Skin epidermis (tissue), 12 donors: ENCODE data around the gene NPPC.
"Not testable (repeated sequence)": the region's sequence is repeated elsewhere in the genome, so short reads cannot be mapped to it uniquely, and the experiment has no call there.

Source experiments
- H3K27ac ChIP-seq, 21 experiments: fragments of 200-600 bp; sonication (generic) in 11 of 21; one replicate each; pipeline ENCODE4 v1.5.0; 2020; ENCODE audit warnings: mild to moderate bottlenecking in 3 of 21, inconsistent platforms in 2 of 21, moderate library complexity in 2 of 21
- H3K4me3 ChIP-seq, 7 experiments: fragments of 200-600 bp; sonication (generic) in 2 of 7; one replicate each; pipeline ENCODE4 v1.5.0; 2020; ENCODE audit warnings: inconsistent platforms in 2 of 7, mild to moderate bottlenecking in 2 of 7, moderate library complexity in 1 of 7

The NPPC gene

DNA sequence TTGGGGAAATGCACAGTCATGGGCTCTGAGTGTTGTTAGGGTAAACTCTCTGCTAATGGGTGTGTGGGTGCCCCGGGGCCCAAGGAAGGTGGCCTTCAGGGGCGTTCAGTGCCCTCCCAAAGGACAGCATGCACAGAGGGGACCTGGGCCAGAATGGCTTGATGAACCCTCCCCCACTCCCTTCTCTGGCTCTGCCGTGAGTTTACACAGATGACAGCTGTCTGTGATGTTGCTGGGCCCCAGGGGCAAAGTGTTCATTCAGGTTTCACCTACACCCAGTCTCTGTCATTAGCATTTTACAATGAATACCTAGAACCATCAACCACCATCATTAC, 3.2 kb downstream of the NPPC start:
- Histone ChIP-seq H3K27ac (no peak overlapping the region), H3K4me3 (no peak overlapping the region)

DNA sequence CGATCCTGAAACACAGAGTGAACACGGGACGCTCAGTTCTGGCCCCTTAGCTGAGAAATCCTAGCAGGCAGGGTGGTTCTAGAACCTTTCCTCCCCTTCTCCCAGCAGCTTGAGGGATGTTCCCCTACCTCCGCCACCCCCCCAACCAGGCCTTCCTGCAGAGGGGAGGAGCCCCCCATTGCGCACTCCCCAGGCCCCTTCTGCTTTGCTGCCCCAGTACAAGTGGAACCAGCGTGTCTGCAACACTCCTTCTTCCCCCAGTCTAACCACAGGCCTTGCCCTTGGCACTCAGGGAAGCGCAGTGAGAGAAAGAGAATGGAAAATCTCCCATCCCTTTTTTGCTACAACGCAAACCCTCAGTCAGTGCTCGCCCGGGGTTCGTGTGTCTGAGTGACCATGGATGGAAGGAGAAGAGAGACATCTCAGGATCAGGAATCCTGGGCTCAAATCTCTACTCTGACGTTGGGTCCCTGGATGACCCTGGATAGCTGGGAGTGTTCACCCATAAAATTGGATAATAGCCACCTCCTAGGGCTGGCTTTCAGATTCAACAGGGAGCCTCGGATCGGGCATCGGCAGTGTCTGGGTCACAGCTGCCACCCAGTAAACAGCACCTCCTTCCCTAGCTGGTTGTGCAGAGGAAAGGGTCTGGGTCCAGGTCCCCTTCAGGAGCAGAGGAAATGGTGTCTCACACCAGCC, 3.7 kb downstream of the NPPC start:
- Histone ChIP-seq H3K27ac (no peak overlapping the region), H3K4me3 (no peak overlapping the region)

DNA sequence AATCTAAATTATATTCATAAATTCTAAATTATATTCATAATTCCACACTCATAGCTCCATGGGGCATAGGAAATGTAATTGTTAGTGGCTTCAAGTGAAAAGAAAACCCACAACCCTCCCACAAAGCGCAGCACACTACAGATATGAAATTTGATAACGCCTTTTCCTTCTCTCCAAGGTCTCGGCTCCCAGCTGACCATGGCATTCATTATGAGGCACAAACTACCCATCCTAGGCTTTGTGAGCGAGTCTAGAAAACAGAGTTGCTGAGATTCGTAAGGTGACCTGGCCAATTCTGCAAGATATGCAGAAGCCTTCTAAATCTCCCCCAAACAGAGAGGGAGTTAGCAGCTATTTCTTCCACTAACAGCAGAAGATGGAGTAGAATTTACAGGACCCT, 5.4 kb downstream of the NPPC start:
- Histone ChIP-seq H3K4me3 (no peak overlapping the region), H3K27ac (no peak overlapping the region)

DNA sequence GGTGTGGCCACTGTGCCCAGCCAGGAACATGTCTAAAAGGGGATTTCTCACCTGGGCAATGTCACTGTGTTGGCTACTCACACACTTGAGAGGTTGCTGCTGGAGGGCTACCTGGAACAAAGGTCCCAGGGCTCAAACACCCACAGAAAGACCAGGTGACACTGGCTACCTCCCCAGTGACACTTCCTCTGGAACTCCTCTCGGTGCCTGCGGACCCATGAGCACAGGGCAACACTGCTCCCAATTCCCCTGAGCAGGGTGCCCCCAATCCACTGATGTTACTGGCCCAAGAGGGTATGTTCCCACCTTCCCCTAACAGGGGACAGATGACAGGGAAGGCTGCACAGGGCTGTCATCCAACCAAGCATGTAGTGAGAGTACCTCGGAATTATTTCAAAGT, 5.8 kb downstream of the NPPC start:
- Histone ChIP-seq H3K4me3 (no peak overlapping the region), H3K27ac (no peak overlapping the region)

DNA sequence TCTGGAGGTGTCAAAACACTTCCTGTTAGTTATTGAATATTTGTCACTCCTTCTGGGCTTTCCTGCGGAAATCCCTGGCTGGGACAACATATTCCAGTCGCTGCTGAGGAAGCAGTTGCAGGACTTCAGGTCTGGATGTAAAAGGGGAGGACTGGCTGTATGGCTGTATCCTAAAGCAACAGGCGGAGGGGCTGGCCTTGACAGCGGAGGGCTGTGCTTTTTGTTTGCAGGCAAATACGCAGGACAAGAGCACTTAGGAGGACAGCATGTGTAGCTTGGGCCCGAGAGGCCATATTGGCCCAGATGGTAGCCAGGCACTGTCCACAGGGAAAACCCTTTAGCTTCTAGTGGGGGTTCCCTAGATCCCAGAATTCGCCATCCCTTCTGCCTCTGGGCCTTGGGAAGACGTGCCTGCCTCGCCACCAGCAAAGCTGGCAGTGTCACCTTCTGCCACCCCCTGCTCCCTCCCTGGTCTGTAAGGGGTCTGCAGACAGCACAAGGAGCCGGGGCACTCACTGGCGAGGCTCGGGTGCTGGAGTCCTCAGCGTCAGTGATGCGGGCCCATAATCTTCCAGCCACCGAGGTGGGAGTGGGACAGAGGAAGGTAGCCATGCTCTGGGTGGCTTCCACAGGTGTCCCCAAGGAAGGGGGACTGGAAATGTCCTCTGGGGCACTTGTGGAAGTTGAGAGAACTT, 6.7 kb downstream of the NPPC start:
- H3K27ac ChIP-seq = no peak overlapping the region
- no peak overlapping the region for H3K4me3 ChIP-seq

DNA sequence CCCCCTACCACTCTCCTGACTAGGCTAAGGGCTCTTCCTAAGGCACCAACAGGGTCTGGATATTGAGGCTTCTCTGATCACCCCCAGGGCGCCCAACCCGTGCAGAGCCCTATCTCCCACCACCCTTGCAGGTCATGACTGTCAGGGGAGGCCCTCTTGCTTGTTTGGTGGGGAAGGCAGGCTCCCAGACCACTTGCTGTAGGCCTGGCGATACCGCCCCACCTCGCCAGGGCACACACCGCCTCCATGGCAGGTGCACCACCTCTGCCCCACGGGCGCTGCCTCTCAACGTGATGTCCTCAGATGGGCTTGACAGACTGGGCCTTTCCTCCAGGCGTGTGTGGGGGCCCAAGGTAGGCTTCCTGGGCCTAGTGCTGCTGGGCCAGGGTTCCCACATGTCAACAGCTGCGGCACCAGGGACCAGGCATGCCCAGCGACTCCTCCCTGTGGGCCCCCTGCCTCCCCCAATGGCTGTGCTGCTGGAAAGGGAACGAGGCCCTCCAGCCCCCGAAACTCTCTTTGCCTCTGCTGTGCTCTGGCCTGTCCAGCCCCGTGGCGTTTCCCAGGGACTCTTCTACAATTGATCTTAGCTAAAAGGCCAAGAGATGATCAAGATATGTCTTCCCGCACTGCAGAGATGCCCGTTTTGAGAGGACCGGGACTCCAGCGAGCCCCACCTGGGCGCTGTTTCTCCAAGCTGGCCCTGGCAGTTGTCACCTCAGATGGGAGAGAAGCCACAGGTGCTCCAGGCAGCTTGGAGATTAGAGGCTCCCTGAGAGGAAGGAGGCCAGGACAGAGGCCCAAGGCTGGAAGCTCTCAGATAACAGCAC, 7.5 kb downstream of the NPPC start:
- no peak overlapping the region for H3K4me3 ChIP-seq
- H3K27ac ChIP-seq = no peak overlapping the region

DNA sequence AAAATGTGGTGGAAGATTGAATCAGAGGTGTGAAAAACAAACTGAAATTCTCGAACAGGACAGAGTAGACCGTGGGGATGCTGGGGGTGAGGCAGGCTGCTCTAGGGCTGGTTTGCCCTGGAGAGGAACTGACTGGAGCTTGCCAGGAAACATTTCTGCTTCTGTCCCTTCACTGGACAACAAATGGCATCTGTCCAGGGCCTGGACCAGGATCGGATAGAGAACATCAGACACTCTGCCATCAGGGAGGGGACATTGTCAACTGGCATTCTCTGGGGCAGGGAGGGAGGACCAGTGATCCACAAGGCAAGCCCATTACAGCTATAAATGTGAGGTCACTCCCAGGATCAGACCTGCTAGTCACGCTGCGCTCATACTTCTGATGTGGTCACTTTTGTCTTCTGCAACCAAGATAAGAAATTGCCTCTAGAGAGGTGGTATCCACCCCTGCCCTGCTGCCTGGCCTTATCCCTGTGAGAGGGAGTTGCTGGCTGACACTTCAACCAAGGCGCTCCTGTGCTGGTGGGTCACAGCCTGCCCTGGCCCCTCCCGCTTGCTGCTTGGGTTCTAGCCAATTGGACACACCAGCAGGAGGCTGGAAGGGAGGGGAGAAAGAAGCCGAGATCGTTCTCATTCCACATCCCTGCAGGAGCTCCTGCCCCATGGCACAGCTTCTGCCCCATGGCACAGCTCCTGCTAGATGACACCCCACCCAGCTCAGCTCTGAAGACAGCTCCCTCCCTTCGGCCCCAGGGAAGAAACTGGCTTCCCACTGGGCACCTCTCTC, 8.7 kb downstream of the NPPC start:
- H3K27ac ChIP-seq = no peak overlapping the region
- no peak overlapping the region for H3K4me3 ChIP-seq

DNA sequence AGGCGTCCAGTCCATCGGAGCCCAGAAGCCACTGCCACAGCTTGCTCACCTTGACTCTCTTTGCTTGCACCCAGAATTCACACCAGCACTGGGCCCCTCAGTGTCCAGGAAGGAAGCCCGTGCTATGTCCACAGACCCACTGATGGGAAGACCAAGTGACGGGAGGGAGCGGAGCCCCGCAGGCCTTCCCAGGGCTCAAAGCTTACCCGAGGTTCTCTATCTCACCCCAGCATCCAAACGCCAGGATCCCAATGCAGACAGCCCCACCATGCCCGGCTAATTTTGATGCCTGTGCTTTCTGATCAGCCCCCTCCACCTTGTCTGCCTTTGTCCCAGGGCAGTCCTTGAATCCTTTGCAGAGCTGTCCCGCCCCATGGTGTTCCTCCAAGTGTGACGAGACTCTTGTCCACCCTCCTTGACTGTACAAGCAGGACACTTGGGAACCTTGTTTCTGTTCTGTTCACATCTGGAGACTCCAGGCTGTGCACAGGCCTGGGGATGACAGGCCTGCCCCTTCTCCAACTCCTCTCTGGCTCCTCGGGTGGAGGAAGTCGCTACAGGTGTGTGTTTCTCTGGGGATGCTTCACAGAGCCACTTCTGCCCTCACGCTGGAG, 12.0 kb downstream of the NPPC start:
- Histone ChIP-seq H3K4me3 (no peak overlapping the region), H3K27ac (no peak overlapping the region)

DNA sequence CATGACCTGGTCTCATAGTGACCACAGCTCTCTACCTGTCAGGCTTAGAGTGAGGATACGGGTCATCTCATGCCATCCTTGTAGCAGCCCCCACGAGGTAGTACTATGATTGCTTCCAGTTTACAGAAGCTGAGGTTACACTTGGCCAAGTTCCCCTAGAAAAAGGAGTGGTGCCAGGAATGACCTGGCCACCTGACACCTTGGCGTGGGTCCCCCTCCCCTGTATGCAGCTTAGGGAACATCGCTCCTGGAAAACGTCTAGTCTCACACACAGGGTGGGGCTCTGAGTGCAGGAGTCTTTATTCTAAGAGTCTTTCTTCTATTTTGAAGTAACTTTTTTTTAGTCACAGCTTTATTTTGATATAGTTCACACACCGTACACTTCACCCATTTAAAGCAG, 14.8 kb downstream of the NPPC start:
- H3K4me3 ChIP-seq = no peak overlapping the region
- no peak overlapping the region for H3K27ac ChIP-seq

DNA sequence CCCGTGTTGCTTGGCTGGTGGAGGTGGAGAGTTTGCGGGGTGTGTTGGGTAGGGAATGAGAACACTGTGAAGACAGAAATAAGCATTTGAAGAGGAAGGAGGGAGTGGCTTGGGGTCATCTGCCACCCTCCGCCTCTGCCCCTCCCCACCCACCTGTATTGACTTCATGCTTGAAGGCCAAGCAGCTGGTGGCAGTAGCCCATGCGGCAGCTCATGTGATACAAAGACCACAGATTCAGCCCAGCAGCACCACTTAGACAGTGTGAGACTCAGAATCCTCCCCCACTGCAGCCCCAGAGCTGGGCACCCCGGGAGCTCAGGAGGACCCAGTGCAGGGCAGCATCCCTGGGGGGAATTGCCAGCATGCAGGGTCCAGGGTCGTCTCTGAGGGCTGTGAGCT, 15.4 kb downstream of the NPPC start:
- Histone ChIP-seq H3K27ac (no peak overlapping the region), H3K4me3 (no peak overlapping the region)

DNA sequence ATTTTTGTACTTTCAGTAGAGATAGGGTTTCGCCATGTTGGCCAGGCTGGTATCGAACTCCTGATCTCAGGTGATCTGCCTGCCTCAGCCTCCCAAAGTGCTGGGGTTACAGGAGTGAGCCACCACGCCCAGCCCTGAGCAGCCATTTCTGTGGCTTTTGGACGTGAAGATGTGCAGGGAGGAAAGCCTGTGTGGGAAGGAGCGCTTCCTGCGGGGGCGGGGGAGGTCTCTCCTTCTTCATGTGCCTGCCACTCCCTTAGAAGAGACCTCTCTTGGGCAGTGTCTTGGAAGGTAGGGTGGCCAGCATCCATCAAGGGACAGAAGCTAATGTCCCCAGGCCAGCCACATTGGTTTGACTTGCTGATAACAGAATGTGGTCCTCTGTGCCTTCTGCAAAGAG, 16.0 kb downstream of the NPPC start:
- not testable (repeated sequence) for H3K4me3 ChIP-seq, H3K27ac ChIP-seq

DNA sequence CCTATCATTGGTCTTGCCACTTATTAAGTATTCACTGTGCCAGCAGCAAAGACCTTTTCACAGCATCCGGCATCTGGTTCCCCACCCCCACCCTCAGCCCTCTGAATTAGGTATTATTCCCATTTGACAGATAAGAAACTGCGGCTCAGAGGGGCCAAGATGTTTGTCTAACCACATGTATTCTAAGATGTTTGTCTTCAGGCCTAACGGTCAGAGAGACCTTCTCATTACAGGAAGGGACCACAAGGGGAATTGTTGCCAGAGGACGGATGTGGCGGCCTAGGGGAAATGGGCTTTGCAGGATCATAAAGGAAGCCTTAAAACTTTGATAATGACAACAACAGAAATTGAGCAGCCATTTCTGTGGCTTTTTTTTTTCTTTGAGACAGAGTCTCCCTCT, 16.6 kb downstream of the NPPC start:
- Histone ChIP-seq H3K4me3 (no peak overlapping the region), H3K27ac (no peak overlapping the region)

DNA sequence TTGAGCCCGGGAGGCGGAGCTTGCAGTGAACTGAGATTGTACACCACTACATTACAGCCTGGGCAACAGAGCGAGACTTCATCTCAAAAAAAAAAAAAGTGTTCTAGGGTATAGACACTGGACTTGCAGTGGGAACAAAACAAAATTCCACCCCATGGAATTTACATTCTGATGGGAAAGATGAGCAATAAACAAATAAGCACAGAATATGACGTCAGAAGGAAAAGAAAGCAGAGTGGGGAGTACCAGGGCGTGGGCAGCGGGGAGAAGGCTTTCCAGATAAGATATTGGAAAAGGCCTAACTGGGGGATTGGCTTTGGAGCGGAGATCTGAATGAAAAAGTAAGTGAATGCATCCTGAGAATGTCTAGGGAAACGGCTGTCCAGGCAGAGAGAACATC, 17.6 kb downstream of the NPPC start:
- Histone ChIP-seq H3K4me3 (no peak overlapping the region), H3K27ac (no peak overlapping the region)

DNA sequence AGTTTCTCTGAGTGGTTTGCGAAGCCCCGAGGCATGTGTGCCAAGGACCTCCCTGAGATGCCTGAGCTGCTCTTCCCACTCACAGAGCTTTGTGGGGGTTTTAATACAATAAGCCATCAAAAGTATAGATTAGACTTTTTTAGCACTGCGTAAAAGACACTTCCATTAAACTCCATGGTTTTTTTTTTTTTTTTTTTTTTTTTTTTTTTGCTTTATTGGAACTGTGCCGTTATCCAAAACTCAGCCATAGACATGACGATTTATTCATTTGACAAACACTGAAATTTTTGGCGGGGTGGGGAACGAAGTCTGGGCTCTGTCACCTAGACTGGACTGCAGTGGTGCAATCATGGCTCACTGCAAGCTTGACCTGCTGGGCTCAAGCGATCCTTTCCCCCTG, 18.4 kb downstream of the NPPC start:
- no peak overlapping the region for H3K4me3 ChIP-seq
- H3K27ac ChIP-seq = no peak overlapping the region

DNA sequence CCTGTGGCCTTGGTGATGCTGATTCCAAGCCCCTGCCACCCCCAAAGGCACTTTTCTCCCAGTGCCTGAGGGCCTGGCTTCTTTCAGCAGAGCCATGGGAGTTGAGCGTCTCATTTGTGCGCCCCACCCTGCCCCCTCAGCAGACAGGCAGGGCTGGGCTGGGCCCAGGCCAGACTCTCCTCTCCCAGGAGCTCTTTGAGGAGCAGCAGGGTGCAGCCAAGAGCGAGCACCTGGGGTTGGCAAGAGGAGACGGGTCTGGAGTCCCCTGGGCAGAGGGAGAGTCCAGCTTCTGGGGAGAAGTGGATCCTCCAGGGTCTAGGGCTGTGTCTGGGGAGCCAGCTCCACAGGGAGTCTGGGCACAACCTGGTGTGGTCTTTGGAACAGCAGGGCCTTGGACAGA, 21.2 kb downstream of the NPPC start:
- no peak overlapping the region for H3K27ac ChIP-seq
- no peak overlapping the region for H3K4me3 ChIP-seq

DNA sequence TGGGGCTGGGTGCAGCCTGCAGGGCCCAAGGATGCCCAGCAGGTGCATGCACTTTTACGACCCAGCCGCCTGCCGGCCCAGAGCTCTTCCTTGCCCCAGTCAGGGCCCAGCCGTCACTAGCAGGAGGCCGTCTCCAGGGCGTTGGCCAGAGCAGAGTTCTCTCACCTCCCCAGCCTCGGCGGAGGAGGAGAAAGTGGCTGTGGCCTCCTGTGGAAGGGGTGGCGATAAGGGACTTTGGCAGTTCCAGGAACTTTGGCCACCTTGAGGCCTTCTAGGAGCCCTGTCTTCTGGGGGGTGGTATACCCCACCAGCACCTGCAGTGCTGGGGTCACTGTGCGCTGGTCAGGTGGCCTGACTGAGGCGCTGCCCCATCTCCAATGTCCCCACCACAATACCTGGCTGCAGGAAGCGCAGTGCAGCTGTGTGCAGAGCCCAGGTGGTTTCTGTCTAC, 22.0 kb downstream of the NPPC start:
- Histone ChIP-seq H3K4me3 (no peak overlapping the region), H3K27ac (no peak overlapping the region)

DNA sequence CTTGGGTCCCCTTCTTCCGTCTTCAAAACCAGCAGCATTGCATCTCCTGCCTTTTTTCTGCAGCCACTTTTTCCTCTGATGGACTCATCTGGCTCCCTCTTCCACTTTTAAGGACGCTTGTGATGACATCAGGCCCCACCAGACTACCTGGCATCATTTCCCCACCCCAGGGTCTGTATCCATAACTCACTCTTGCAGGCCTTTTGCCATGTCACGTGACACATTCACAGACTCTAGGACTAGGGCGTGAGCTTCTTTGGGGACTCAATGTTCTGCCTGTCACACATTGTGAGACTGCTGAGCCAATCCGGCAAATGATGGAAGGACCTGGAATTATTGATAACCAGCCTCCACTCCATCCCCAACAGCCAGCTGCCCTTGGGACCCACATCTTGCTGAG, 23.6 kb downstream of the NPPC start:
- no peak overlapping the region for H3K27ac ChIP-seq
- no peak overlapping the region for H3K4me3 ChIP-seq

DNA sequence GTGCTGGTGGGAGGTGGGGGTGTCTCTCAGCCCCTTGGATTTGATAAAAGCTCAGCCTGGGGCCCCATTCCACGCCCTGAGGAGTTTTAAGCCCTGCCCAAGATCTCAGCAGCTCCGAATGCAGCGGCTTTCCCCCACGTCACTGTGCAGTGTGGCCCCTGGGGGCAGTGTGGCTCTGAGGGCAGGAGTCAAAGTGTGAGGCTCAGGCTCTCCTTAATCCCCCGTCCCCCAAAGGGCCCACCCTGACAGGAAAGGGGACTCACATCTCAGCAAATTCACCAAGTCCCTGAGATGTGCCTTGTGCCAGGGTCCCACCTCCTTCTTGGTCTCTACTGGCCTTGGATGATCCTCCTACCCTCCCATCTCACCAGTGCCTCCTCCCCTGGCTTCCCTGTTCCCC, 25.2 kb downstream of the NPPC start:
- H3K4me3 ChIP-seq = no peak overlapping the region

DNA sequence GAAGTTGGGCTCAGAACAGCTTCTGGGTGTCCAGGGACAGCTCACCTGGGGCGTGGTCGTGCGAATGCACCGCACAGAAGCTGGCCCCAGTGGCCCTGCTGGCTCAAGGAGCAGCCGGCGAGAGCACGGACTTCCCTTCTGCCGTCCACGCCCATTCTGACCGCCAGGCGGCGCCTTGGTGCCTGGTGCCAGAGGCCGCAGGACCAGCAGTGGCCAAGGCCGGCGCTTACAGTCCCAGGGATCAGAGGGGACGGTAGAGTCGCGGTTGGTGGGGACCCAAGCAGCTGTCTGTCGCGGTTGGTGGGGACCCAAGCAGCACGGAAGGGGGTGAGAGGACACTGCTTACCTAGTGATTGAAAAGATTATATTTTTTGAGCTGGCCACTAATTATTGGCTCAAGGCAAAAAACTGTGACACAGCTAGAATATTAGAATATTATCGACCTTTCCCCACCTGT, 25.7 kb downstream of the NPPC start:
- H3K4me3 ChIP-seq = no peak overlapping the region
- H3K27ac ChIP-seq = no peak overlapping the region

More for the DNA sequence above, 25.2 kb downstream of the NPPC start:
- H3K27ac ChIP-seq = no peak overlapping the region
